Neural cell (in vitro differentiated cells): ENCODE results near the gene KLHL21. TPM values are rescaled to one million over a fixed set of nuclear protein-coding genes. Genes with fewer than 3 reads are reported as not detected.

ENCODE experiments used
- H2AFZ ChIP-seq: fragments of 200-600, 300-800 bp; sonication (generic), shearing (Covaris generic); 2 replicates; pipeline ENCODE4 v1.6.0; 2014; ENCODE audit warnings: low read depth, mild to moderate bottlenecking, antibody characterized with exemption, low read length, moderate library complexity
- H3F3A ChIP-seq: fragments of 200-600 bp; shearing (Covaris generic); 2 replicates; pipeline ENCODE4 v1.6.1; 2016; ENCODE audit warnings: mild to moderate bottlenecking, moderate library complexity, mixed read lengths, antibody characterized with exemption, low read length; ENCODE audit not compliant: insufficient read depth, poor library complexity, severe bottlenecking
- H3K27ac ChIP-seq: fragments of 200-600, 300-800 bp; sonication (generic), shearing (Covaris generic); 2 replicates; pipeline ENCODE4 v1.5.1; 2014; ENCODE audit warnings: mild to moderate bottlenecking, low read length, moderate library complexity
- H3K27me3 ChIP-seq: fragments of 300-800, 200-600 bp; sonication (generic), shearing (Covaris generic); 2 replicates; pipeline ENCODE4 v1.6.0; 2014; ENCODE audit warnings: mild to moderate bottlenecking, low read depth, low read length, moderate library complexity; ENCODE audit not compliant: insufficient read depth
- H3K36me3 ChIP-seq: fragments of 300-800, 200-600 bp; sonication (generic), shearing (Covaris generic); 2 replicates; pipeline ENCODE4 v1.5.1; 2014; ENCODE audit warnings: mild to moderate bottlenecking, antibody characterized with exemption, low read length, moderate library complexity; ENCODE audit not compliant: insufficient read depth
- H3K4me2 ChIP-seq: fragments of 300-800, 200-600 bp; sonication (generic), shearing (Covaris generic); 2 replicates; pipeline ENCODE4 v1.6.0; 2014; ENCODE audit warnings: mild to moderate bottlenecking, low read length
- H3K4me3 ChIP-seq: fragments of 300-800, 200-600 bp; sonication (generic), shearing (Covaris generic); 2 replicates; pipeline ENCODE4 v1.5.1; 2014; ENCODE audit warnings: mild to moderate bottlenecking, low read length, moderate library complexity
- H3K79me2 ChIP-seq: fragments of 200-600 bp; shearing (Covaris generic); replicated peaks from 2 replicates; pipeline ENCODE4 v1.6.0; 2014; ENCODE audit warnings: mild to moderate bottlenecking, low read length, moderate library complexity; ENCODE audit not compliant: insufficient read depth
- H3K9ac ChIP-seq: fragments of 300-800, 200-600 bp; sonication (generic), shearing (Covaris generic); 2 replicates; pipeline ENCODE4 v1.6.1; 2016; ENCODE audit warnings: mild to moderate bottlenecking, low read length, mixed read lengths
- H3K9me2 ChIP-seq: fragments of 200-600 bp; shearing (Covaris generic); 2 replicates; pipeline ENCODE4 v1.6.1; 2016; ENCODE audit warnings: mild to moderate bottlenecking, low read length, mixed read lengths; ENCODE audit not compliant: insufficient read depth
- H3K9me3 ChIP-seq: fragments of 200-600, 300-800 bp; sonication (generic), shearing (Covaris generic); 2 replicates; pipeline ENCODE4 v1.6.1; 2016; ENCODE audit warnings: mild to moderate bottlenecking, mixed run types, low read length, moderate library complexity, mixed read lengths
- H4K20me1 ChIP-seq: fragments of 200-600 bp; shearing (Covaris generic); 2 replicates; pipeline ENCODE4 v1.6.1; 2016; ENCODE audit warnings: mild to moderate bottlenecking, mixed run types; ENCODE audit not compliant: insufficient read depth
- CTCF ChIP-seq: fragments of 450-650 bp; IDR thresholded peaks from 2 replicates; pipeline ENCODE4 v1.5.1; 2014; ENCODE audit warnings: antibody characterized with exemption, mild to moderate bottlenecking, moderate library complexity; ENCODE audit not compliant: poor library complexity, severe bottlenecking
- EP300 ChIP-seq: fragments of 450-650 bp; conservative IDR thresholded peaks from 2 replicates; pipeline ENCODE4 v1.6.1; 2014; ENCODE audit warnings: antibody characterized with exemption, mild to moderate bottlenecking, moderate library complexity; ENCODE audit not compliant: poor library complexity, severe bottlenecking
- EZH2 ChIP-seq: fragments of 200-600, 300-800 bp; shearing (Covaris generic), sonication (generic); IDR thresholded peaks from 2 replicates; pipeline ENCODE4 v1.6.1; 2014; ENCODE audit warnings: antibody characterized with exemption, low read length, borderline replicate concordance, mild to moderate bottlenecking; ENCODE audit not compliant: insufficient read depth, poor library complexity, severe bottlenecking
- MXI1 ChIP-seq: fragments of 450-650 bp; conservative IDR thresholded peaks from 2 replicates; pipeline ENCODE4 v1.6.1; 2014; ENCODE audit warnings: antibody characterized with exemption, mild to moderate bottlenecking; ENCODE audit not compliant: poor library complexity, severe bottlenecking
- POLR2AphosphoS5 ChIP-seq: IDR thresholded peaks from 2 replicates; pipeline ENCODE4 v1.6.1; 2012
- RAD21 ChIP-seq: fragments of 450-650 bp; conservative IDR thresholded peaks from 2 replicates; pipeline ENCODE4 v1.6.1; 2014; ENCODE audit warnings: antibody characterized with exemption, mild to moderate bottlenecking, moderate library complexity
- REST ChIP-seq: IDR thresholded peaks from 2 replicates; pipeline ENCODE4 v1.6.1; 2012; ENCODE audit warnings: borderline replicate concordance
- SMC3 ChIP-seq: fragments of 450-650 bp; conservative IDR thresholded peaks from 2 replicates; pipeline ENCODE4 v1.6.1; 2014; ENCODE audit warnings: antibody characterized with exemption, mild to moderate bottlenecking, moderate library complexity; ENCODE audit not compliant: poor library complexity
- TAF1 ChIP-seq: IDR thresholded peaks from 2 replicates; pipeline ENCODE4 v1.6.1; 2012; ENCODE audit warnings: low read depth
- polyA plus RNA-seq: library from polyadenylated mRNA; depleted of rRNA; stranded (reverse); fragments of >200 nt; gene quantifications from 2 replicates; pipeline ENCODE4 v1.2.3, GENCODE V29; 2014

The KLHL21 gene
- polyA plus RNA-seq, 1 donor from 2014 or later, result 8.4 TPM

GRCh38 chr1:6588128-6588892, 14.4 kb downstream of the KLHL21 start:
- Histone ChIP-seq H3K9me3 (no peaks in the 10 kb centered on the region), H3K79me2 (no peaks in the 10 kb centered on the region), H3K27ac (no peak overlapping the region), H3K9me2 (no peaks in the 10 kb centered on the region), H3K36me3 (no peaks in the 10 kb centered on the region), H3K4me3 (no peak overlapping the region), H3K9ac (no peak overlapping the region), H3K27me3 (no peaks in the 10 kb centered on the region), H2AFZ (no peak overlapping the region), H3K4me2 (no peak overlapping the region), H4K20me1 (no peaks in the 10 kb centered on the region), H3F3A (no peaks in the 10 kb centered on the region)
- TF ChIP-seq REST (no peak), RAD21 (no peak), SMC3 (no peak), TAF1 (no peak)

GRCh38 chr1:6587261-6588005, 15.2 kb downstream of the KLHL21 start:
- Histone ChIP-seq H3K4me3 (no peak overlapping the region), H3K9me3 (no peaks in the 10 kb centered on the region), H3K27me3 (no peaks in the 10 kb centered on the region), H2AFZ (no peak overlapping the region), H4K20me1 (no peaks in the 10 kb centered on the region), H3K27ac (no peak overlapping the region), H3F3A (no peaks in the 10 kb centered on the region), H3K9ac (no peak overlapping the region), H3K9me2 (no peaks in the 10 kb centered on the region), H3K79me2 (no peaks in the 10 kb centered on the region), H3K4me2 (no peak overlapping the region), H3K36me3 (no peaks in the 10 kb centered on the region)
- no peak for TF ChIP-seq EZH2
- TF ChIP-seq TAF1, result no peak
- no peak for TF ChIP-seq SMC3
- no peak for TF ChIP-seq REST
- no peak for TF ChIP-seq RAD21
- TF ChIP-seq EP300, result no peak
- TF ChIP-seq MXI1, result no peak
- TF ChIP-seq CTCF, result no peak
- TF ChIP-seq POLR2AphosphoS5, result no peak
